ENCODE results near the gene TMEM181. TPM values are rescaled to one million over a fixed set of nuclear protein-coding genes. Genes with fewer than 3 reads are reported as not detected.

TMEM181 gene
- total RNA-seq, 2 donors from 2014 or later = 13.9 to 14.4 TPM

- no peak for DNase-seq (ENCODE audit: low spot score)
- no peak overlapping the region for H3K27ac ChIP-seq
- peaks cover 0 to 8% of the 10 kb centered on the region in 2 donors for H3K4me1 ChIP-seq
- no peaks in the 10 kb centered on the region for H3K36me3 ChIP-seq
- H3K9me3 ChIP-seq = no peaks in the 10 kb centered on the region
- TF ChIP-seq, protein P1, sequence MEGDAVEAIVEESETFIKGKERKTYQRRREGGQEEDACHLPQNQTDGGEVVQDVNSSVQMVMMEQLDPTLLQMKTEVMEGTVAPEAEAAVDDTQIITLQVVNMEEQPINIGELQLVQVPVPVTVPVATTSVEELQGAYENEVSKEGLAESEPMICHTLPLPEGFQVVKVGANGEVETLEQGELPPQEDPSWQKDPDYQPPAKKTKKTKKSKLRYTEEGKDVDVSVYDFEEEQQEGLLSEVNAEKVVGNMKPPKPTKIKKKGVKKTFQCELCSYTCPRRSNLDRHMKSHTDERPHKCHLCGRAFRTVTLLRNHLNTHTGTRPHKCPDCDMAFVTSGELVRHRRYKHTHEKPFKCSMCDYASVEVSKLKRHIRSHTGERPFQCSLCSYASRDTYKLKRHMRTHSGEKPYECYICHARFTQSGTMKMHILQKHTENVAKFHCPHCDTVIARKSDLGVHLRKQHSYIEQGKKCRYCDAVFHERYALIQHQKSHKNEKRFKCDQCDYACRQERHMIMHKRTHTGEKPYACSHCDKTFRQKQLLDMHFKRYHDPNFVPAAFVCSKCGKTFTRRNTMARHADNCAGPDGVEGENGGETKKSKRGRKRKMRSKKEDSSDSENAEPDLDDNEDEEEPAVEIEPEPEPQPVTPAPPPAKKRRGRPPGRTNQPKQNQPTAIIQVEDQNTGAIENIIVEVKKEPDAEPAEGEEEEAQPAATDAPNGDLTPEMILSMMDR (IDR thresholded peaks at IDR 0.05) = no peak
- H3K27me3 ChIP-seq = no peaks in the 10 kb centered on the region
- no peak overlapping the region for H3K4me3 ChIP-seq
Observed at GRCh38 chr6:158567152-158567551, 7.3 kb downstream of the TMEM181 start.

DNA sequence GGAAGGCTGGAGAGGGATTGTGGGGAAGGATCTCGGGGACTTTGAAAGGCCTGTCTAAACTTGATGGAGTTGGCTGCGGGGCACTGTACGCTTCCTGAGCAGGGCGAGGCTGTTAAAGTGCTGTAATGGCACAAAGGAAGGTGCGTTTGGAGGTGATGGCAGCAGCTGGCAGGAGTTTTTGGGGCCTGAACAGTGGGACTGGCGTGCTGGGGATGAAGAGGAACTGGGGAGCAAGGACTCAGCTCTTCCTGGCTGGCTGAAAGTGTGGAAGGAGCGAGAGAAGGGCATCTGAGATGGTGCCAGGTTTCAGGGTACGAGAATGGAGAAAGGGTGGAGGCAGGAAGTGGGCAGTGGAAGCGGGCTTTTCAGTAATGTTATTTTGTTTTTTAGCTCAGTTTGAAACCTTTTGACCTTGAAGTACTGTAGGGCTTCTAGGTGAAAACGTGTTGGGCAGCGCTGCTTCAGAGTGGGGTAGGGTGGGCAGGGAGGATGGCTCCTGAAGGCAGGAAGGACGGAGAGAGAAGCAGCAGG, 8.0 kb downstream of the TMEM181 start:
- no peaks in the 10 kb centered on the region for H3K27me3 ChIP-seq
- no peak overlapping the region for H3K4me3 ChIP-seq
- H3K9me3 ChIP-seq = no peaks in the 10 kb centered on the region
- DNase-seq (ENCODE audit: low spot score) = no peak
- TF ChIP-seq, protein P1 (IDR thresholded peaks at IDR 0.05) = no peak
- H3K36me3 ChIP-seq = no peaks in the 10 kb centered on the region
- H3K4me1 ChIP-seq = peaks cover 0 to 9% of the 10 kb centered on the region in 2 donors
- no peak overlapping the region for H3K27ac ChIP-seq

GRCh38 chr6:158568549-158568948, 8.7 kb downstream of the TMEM181 start:
- H3K27me3 ChIP-seq = no peaks in the 10 kb centered on the region
- H3K36me3 ChIP-seq = no peaks in the 10 kb centered on the region
- H3K4me3 ChIP-seq = no peak overlapping the region
- peaks cover 0 to 9% of the 10 kb centered on the region in 2 donors for H3K4me1 ChIP-seq
- no peak for DNase-seq (ENCODE audit: low spot score)
- no peak overlapping the region for H3K27ac ChIP-seq
- TF ChIP-seq, protein P1 (IDR thresholded peaks at IDR 0.05) = no peak
- no peaks in the 10 kb centered on the region for H3K9me3 ChIP-seq

- Histone ChIP-seq H3K4me1 (peaks cover 0 to 9% of the 10 kb centered on the region in 2 donors), H3K27me3 (no peaks in the 10 kb centered on the region), H3K27ac (no peak overlapping the region), H3K9me3 (no peaks in the 10 kb centered on the region), H3K4me3 (no peak overlapping the region), H3K36me3 (no peaks in the 10 kb centered on the region)
- no peak for DNase-seq (ENCODE audit: low spot score)
- TF ChIP-seq, protein P1 (IDR thresholded peaks at IDR 0.05) = no peak
Observed at GRCh38 chr6:158569036-158569435, 9.1 kb downstream of the TMEM181 start.

GRCh38 chr6:158570681-158570962, 10.7 kb downstream of the TMEM181 start:
- Histone ChIP-seq H3K27ac (no peak overlapping the region), H3K27me3 (no peaks in the 10 kb centered on the region), H3K36me3 (no peaks in the 10 kb centered on the region), H3K9me3 (no peaks in the 10 kb centered on the region), H3K4me1 (peaks cover 0 to 11% of the 10 kb centered on the region in 2 donors), H3K4me3 (no peak overlapping the region)
- no peak for DNase-seq (ENCODE audit: low spot score)
- TF ChIP-seq, protein P1 (IDR thresholded peaks at IDR 0.05) = no peak
